ELF-1 (cell line): Measurements from ENCODE around the gene PRXL2A.
A peak's percentile ranks its signal among the peaks of the same experiment; 100 is the strongest.

Experiments used
- DNase-seq: peaks from one replicate; pipeline ENCODE4 v3.0.0-alpha.2; 2016; ENCODE audit warnings: low read depth, low spot score

The PRXL2A gene

DNA sequence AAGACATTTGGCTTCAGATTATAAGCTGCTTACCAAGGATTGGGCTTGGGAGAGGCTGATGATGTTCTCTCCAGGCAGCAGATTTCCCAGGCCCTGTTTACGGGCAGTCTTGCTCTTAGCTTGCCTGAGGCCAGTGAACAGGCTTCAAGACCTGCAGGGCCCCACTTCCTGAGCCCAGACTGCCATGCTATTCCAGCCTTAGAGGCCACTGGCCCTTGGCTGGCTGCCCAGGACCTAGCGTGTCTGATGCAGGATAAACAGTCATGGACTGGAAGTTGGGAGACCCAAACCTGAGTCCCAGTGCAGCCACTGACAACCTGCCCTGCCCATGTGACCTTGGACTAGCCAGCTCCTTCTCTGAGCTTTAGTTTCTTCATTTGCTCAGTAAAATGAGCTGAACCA is 2.9 kb downstream of the PRXL2A start:
- DNase-seq, result no peak

DNA sequence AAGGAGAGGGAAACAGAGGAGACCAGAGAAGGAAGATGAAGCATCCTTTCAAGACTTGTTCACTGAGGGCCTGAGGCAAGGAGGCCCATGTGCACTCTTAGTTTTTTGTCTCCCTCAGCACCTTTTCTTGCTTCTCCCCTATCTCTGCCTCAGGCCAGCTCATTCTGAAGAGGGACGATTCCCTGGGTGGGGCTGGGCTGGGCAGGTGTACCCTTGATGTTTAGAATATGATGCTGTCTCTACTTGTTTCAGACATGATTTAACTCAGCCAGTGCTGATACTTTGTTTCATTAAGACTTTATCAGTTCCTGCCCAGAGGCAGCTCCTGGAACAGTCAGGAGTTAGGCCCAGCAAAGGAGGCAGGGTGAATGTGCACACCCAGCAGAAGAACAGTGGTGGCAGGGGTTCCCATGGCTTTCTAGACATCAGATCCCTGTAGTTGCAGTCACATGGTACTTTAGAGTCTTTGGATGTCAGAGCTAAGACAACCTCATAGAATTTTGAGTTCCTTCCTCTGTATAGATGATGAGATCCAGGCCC is 3.4 kb downstream of the PRXL2A start:
- DNase-seq, result no peak

DNA sequence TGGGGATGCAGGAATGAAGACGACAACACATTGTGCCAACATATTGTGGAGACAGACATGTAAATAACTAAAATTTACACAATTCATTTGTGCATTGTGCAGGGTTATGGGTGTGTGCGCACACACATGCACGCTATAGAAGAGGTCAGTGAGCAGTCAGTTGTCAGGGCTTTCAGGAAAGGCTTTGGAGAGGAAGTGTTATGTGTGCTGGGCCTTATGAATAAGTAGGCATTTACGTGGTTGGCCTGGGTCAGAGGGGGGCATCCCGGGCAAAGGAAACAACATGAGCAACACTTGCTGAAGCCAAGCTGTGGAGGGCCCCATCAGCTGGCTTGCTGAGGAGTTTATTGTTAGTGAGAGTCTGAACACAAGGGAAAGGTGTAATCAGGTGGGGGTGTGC is 4.1 kb downstream of the PRXL2A start:
- DNase-seq, result no peak

DNA sequence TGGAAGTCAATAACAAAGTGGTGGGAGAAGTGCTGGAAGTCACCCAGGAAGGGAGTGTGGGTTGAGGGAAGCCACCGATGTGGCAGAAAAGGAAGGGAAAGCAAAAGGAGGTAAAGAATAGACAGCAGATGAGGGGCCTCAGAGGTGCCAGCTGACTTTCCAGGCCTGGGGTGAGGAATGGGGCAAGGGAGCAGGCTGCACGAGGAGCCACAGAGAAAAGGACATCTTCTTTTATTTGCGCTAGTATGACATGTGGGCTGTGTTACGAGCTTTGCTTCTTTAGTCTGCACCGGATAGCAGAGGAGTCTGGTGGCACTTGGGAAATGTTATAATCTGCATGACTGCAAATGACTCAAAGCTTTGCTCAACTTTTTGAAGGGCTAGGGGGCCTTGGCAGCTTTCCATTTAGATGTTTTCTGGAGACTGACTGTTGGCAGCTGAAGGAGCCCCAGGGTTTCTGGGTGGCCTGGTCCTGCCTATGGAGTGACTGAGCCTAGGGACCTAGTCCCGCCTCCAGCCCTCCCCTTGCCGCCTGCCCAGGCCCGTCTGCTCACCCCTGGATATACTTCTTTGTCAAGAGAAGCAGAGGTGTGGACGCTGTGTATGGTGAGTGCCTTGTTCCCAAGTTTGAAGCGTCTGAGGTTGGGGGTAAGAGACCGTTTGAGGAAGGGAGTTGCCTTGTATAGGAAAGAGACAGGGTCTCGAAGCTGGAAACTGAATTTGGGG is 5.1 kb downstream of the PRXL2A start:
- DNase-seq, result peak; percentile 41

DNA sequence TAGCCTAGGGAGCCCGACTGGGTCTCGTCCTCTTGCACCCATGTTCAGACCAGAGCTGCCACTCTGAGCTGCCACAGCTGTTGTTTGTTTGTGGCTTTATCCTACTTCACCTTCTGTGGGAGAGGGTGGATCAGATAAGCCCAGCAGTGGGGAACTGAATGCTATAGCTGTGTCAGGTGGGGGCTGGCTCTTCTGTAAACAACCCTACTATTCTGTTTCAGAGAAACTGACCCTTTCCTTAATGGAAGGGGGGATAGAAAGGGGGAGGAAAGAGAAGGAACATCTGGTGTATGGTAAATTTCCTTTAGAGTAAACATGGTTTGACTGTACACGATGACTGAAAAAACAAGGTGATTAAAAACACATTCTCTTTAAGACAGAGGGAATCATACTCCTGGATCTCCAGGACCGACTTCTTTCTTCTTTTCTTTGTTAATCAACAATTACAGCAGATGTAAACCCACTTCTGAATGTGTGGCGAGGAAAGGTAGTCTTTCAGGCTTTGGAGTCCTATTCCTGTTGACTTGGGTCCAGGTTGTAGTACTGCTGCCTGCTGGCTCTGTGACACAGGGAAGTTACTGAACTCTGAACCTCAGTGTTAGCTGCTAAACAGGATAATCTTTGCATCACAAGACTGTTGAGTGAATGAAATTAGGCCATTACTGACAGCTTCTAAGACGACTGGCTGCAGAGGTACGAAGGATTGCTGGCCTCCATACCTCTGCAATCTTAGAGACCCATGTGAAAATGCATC is 6.0 kb downstream of the PRXL2A start:
- DNase-seq, result no peak

DNA sequence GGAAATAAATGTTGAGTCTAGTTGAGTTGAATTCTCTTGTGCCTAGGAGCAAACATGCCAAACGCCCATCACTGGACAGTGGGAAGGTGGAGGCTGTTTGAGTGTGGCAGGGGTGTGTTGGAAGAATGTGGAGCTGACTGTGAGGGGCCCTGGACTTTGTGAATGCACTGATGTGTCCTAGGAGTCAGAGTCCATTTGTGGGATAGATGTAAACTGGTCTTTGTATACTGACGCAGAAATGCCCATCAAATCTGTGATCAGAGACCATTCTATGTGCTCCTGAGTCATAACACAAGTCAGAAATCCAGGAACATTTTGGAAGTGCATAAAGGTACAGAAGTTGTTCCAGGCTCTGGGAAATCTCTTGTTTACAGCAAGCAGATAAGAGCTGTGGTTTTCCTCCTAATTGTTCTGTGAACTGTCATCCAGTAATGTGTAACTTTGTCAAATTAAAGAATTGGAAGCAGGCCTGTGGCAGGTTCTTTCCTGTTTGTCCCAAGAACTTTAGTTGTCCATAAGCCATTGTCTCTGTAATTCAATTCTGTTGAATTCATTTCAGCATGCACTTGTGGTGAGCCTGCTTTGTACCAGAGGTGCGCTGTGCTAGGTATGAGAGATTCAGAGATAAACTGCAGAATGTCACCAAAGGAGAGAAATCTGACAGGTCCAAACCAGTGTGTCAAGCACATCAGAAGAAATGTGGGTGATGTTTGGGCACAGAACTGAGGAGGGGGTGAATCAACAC is 7.6 kb downstream of the PRXL2A start:
- no peak for DNase-seq

DNA sequence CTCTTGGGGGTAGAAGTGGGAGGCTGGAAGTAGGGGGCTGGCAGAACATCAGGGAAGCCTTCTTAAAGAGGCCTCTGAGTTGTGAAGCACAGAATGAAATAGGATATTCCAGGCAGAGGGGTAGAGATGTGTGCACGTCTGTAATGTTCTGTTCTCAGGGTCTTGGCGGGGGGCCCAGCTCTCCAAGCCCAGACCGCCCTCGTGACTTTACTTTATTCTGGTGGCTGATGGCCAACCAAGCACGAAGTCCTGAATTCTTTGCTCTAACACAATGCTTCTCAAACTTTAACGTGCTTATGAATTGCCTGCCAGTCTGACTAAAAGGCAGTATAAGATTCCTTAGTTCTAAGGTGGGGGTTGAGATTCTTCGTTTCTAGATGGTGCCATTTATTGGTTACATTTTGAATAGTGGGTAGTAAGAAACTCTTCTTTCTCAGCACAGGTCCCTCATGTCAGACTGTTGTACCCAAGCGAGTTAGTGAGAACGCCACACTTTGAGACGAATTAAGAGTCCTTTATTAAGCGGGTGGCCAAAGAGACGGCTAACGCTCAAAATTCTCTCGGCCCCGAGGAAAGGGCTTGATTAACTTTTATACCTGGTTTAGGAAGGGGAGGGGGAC is 8.2 kb downstream of the PRXL2A start:
- peak; percentile 52 for DNase-seq

DNA sequence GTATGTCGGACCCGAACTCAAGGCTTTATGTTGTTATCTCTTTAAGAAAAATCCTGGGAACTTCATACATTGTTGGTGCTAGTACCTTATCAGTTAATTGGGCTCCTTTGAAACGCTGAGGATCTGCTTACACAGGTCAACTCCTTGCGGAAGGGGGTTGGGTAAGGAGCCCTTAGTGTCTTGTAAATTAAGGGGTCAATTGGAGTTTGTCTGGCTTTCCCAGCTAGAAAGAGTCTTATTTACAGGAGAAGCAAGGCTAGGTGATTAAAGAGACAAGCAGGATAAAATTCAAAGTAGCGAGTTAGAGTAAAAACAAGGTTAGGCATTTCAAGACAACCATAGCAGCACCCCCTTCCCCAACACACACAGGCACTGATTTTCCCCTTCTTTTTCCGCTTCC is 8.9 kb downstream of the PRXL2A start:
- DNase-seq, result peak; percentile 56

DNA sequence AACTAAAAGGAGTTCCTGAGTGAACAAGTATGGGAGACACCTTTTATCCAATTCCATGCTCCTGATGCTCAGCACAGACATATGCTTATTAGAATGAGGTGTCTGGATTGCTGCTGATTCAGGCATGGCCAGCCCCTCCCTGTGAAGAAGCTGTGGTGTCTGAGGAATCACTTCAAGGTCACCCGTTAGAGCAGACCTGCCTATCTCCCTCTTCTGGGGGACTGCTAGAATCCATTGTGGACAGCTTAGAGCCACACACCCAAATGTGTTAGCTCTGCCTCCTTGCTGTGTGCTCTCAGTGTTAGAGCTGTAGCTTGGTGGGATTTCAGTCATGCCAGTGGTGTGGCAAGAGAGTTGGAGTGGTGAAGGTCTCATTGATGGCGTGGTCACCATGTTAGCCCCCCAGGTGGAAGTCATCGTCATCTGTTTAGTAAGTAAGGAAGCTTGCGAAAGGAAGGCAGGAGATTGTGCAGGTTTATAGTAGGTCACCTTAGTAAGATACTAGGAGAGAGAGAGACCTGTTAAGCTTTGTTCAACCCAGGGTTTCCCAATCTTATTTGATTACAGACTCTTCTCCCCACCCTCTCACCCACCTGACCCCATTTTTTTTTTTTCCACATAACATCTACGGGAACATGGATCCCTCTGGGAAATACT is 12.8 kb downstream of the PRXL2A start:
- no peak for DNase-seq

DNA sequence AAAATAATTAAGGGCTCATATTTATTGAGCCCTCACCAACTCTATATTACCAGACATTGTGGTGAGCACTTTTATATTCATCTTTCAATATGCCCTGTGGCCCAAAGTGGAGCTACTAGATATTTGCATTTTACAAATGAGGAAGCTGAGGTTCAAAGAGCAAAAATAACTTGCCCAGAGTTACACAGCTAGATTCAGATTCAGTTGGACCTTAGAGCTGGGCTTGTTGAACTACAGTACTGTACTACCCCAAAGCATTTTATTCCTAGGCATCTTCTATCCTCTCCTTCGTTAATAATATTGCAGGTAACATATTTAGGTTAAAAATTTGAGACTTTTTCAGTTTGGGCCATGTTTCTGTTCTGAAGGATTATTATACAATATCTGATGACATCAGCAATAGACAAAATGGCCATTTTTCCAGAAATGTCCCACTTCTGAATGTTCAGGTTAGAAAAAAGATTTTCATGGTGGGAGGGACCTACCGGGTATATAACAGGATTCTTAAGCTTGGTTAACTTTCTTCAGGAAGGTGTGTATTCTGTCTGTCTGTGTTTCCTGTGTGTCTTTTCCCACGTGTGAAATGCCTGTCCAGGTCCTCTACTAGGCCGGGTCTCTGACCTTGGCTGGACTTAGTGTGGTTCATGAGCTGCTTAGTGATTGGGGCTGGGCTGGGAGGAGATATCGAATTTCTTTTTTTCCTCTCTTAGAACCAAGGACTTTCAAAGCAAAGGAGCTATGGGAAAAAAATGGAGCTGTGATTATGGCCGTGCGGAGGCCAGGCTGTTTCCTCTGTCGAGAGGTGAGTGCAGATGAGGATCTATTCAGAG is 13.6 kb downstream of the PRXL2A start:
- DNase-seq, result no peak

DNA sequence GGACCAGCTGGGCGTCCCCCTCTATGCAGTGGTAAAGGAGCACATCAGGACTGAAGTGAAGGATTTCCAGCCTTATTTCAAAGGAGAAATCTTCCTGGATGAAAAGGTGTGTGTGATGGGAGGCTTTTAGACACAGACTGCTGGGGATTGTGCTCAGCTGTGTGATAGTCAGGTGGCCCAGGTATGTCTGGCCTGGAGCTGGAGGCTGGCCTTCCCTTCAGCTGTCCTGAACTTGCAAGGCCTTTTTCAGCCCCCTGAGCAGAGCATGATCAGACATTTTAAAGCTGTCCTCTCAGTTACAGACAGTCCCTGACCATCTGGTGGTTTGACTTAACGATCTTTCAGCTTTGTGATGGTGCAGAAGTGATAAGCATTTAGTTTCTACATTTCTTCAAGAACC is 17.6 kb downstream of the PRXL2A start:
- DNase-seq, result no peak

DNA sequence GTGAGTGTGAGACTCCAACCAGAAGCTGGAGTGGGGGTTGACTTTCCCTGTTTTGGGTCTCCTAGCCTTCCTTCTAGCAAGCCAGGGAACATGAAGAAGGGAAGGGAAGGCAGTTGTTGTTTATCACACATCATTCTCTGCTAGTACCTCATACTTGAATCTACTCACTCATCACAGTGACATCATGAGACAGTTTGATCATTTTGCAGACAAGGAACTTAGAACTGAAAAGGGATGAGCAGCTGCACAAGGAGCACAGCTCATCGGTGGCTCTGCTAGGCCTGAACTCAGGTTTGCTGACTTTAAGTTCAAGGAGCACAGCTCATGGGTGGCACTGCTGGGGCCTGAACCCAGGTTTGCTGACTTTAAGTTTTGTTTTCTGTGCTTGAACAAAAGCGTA is 19.2 kb downstream of the PRXL2A start:
- no peak for DNase-seq

DNA sequence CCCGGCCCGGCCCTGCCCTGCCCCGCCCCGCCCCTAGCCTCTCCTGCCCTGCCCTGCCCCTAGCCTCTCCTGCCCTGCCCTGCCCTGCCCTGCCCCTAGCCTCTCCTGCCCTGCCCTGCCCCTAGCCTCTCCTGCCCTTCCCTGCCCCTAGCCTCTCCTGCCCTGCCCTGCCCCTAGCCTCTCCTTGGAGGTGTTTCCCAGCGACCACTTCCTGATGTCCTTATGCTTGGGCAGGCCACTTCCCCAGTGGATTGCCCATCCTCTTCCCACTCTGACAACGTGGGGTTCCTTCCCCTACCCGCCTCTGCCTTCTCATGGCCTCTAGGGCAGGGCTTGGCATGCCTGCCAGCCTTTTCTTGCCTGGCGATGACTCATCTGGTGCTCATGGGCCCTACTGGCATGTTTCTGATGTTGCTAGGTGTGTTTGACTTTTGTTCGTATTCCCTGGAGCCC is 21.2 kb downstream of the PRXL2A start:
- no peak for DNase-seq

DNA sequence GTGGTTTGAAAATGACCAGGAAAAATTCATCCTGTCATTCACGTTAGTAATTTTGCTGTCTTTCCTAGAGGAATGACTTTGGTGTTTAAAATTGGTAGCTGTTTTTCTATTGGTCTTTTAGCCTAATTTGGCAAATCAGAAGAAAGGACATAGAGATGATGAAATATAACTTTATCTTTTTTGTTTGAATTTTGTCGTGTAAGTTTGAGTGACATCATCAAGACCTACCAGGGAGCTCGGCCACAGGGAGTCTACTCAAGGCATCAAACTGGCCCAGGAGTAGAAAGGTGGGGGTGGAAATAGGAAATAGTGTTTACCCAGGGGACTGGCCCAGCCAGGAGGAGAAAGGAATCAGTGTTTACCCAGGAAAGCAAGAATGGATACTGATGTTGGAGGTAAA is 24.8 kb downstream of the PRXL2A start:
- no peak for DNase-seq

DNA sequence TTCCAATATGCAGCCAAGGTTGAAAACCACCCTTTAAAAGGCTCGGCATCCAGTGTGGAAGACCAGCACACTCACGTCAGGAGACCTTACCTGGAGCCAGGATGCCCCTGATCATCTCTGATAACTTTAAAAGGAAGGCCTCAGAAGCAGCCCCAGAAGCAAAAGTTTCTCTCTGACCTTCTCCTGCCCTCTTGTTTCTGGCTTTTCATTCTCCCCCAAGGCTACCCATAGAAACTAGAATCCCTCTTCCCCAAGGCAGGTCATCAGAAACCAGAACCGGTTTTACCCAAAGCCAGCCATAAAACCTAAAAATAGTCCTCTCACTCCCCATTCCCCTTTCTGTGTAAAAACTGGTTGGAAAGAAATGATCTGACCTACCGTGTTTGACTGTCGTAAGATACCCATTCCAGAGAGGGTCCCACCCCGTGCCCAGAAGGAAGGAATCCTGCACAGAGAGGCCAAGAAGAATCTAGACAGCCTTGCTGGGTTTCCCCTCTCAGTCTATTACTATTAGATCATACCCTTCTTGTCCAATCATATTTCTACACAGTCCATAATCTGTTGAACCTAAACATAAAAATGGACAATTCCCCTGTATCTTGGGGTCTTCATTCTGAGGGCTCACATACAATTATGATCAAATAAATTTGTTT is 28.2 kb downstream of the PRXL2A start:
- peak; percentile 87 for DNase-seq

DNA sequence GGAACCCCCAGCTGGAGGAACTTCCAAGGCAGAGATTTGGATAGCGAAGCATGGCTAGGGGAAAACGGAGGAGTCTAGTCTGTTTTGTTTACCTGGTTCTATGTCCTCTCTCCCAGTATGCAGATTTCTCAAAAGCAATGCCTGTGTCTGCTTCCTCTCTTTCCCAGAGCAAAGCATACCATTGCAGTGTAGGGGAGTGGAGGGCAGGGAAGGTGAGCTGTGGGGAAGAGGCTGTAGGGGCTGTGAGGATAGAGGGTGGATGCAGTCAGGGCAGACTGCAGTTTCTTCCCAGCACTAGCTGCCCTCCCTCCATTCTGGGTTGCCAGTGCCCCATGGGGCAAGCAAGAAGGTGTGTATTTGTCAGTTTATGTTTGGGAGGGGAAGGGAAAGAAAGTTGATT is 28.9 kb downstream of the PRXL2A start:
- DNase-seq, result peak; percentile 59

DNA sequence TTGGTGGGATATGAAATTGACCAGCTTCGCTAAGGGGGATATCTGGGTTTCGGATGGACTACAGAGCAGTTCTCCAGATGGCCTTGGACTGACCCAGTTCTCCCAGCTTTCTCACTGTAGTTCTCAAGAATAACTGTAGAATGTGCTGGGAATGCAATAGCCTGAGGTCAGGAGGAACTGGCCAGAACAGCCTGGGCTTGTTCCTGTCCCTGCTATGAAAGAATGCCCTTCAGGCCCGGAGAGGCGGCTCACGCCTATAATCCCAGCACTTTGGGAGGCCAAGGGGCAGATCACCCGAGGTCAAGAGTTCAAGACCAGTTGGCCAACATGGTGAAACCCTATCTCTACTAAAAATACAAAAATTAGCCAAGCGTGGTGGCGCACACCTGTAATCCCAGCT is 33.5 kb downstream of the PRXL2A start:
- DNase-seq, result peak; percentile 89

DNA sequence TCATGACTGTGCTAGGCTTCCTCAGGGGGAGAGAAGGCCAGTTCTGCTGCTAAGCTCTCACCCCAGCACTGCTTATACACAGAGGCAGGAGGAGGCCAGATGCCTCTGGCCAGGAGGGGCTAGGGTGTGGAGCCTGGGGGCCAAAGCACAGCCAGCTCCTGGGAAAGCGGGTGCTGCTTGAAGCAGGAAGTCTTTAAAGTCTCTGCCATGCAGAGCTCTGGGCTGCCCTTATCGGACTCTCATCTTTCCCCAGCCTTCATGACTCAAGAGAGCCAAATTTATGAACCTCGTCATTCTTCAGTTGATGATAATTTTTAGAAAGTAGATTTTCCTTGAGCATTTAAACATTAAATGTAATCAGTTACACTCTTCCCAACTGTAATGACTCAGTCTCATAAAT is 34.5 kb downstream of the PRXL2A start:
- DNase-seq, result peak; percentile 71

DNA sequence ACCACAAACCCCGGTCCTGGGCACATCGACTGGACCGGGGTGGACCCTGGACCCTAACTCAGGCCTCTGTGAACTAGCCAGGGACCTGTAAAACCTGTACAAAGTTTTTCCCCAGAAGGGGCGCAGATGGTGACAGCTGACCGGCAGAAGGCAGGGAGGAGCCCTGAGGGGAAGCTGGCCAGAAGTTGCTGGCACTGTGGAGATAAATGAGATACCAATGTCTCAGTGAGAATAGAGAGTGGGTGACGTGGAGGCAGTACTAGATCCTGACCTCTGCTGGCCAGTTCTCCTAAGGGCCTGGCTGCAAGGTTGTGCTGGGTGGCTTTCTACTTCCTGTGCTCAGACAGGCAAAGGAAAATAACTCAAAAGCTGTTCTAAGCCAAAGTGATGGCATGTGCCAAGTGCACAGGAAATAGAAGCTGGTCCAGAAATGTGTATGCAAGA is 35.2 kb downstream of the PRXL2A start:
- DNase-seq, result peak; percentile 82

DNA sequence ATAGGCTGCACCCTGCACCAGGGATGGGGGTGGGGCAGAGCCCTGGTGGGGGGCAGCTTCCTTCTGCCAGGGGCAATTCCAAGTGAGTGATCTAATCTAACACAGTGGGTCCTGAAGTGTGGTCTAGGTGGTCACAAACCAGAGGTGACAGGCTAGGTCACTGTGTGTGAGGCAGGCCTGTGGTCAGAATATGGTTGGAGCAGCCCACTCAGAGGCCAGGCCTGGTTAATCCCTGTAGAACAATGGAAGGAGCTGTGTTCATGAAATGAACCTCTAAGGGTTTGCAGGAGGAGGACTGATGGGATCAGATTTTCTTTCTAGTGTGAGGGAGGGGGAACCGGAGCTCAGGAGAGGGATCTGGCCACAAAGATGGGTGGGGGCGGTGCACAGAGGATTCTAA is 35.8 kb downstream of the PRXL2A start:
- DNase-seq, result no peak
